Measurements from ENCODE around the gene TMEM267.

GRCh38 chr5:43433382-43433781 lies 50.3 kb downstream of the TMEM267 start:
- TF ChIP-seq CTCF (IDR thresholded peaks at IDR 0.05; ENCODE audit: insufficient read depth, low read length) (no peak), POLR2AphosphoS5 (IDR thresholded peaks at IDR 0.05; ENCODE audit: low read depth) (no peak)
